Parathyroid adenoma (tissue), 2 donors: ENCODE data around the gene GNAT3.

ENCODE experiments used
- H2AFZ ChIP-seq: fragments of 300-600 bp; sonication (generic); one replicate; pipeline ENCODE4 v1.7.0; 2017; ENCODE audit warnings: antibody characterized with exemption, mild to moderate bottlenecking
- H3K27ac ChIP-seq: fragments of 300-600 bp; sonication (generic); one replicate; pipeline ENCODE4 v1.7.0; 2017
- H3K27me3 ChIP-seq: fragments of 300-600 bp; sonication (generic); one replicate; pipeline ENCODE4 v1.7.0; 2017; ENCODE audit warnings: low read length; ENCODE audit not compliant: control insufficient read depth, insufficient read depth
- H3K36me3 ChIP-seq: fragments of 300-600 bp; sonication (generic); one replicate; pipeline ENCODE4 v1.7.0; 2017; ENCODE audit warnings: low read length; ENCODE audit not compliant: control insufficient read depth, insufficient read depth
- H3K4me1 ChIP-seq: fragments of 300-600 bp; sonication (generic); one replicate; pipeline ENCODE4 v1.7.0; 2017; ENCODE audit warnings: control low read depth
- H3K4me2 ChIP-seq: fragments of 300-600 bp; sonication (generic); one replicate; pipeline ENCODE4 v1.7.0; 2017; ENCODE audit warnings: low read length
- H3K4me3 ChIP-seq: fragments of 300-600 bp; sonication (generic); one replicate; pipeline ENCODE4 v1.7.0; 2017; ENCODE audit warnings: low read depth, low read length
- H3K79me2 ChIP-seq: fragments of 300-600 bp; sonication (generic); one replicate; pipeline ENCODE4 v1.7.0; 2017; ENCODE audit warnings: control low read depth
- H3K9ac ChIP-seq: fragments of 300-600 bp; sonication (generic); one replicate; pipeline ENCODE4 v1.7.0; 2017; ENCODE audit warnings: mild to moderate bottlenecking
- H3K9me3 ChIP-seq: fragments of 300-600 bp; sonication (generic); one replicate; pipeline ENCODE4 v1.7.0; 2017; ENCODE audit warnings: low read length; ENCODE audit not compliant: control insufficient read depth
- CTCF ChIP-seq: fragments of 300-600 bp; sonication (generic); IDR thresholded peaks from one replicate; pipeline ENCODE4 v1.7.0; 2017; ENCODE audit warnings: antibody characterized with exemption, mild to moderate bottlenecking
- donor health status: primary hyperparathyroidism.

GNAT3 gene

GRCh38 chr7:80473751-80474150, 38.1 kb downstream of the GNAT3 start:
- H3K4me2 ChIP-seq, result no peak overlapping the region
- no peak overlapping the region for H3K9ac ChIP-seq
- no peaks in the 10 kb centered on the region for H3K79me2 ChIP-seq
- no peaks in the 10 kb centered on the region for H3K4me1 ChIP-seq
- no peak overlapping the region for H2AFZ ChIP-seq
- H3K27ac ChIP-seq, result no peak overlapping the region
- H3K4me3 ChIP-seq, result no peak overlapping the region
- TF ChIP-seq CTCF, result no peak
- no peaks in the 10 kb centered on the region for H3K27me3 ChIP-seq
- no peaks in the 10 kb centered on the region for H3K36me3 ChIP-seq
- no peaks in the 10 kb centered on the region for H3K9me3 ChIP-seq

- Histone ChIP-seq H3K9me3 (no peaks in the 10 kb centered on the region), H3K79me2 (no peaks in the 10 kb centered on the region), H2AFZ (no peak overlapping the region), H3K27ac (no peak overlapping the region), H3K27me3 (no peaks in the 10 kb centered on the region), H3K4me3 (no peak overlapping the region), H3K4me1 (no peaks in the 10 kb centered on the region), H3K36me3 (no peaks in the 10 kb centered on the region), H3K4me2 (no peak overlapping the region), H3K9ac (no peak overlapping the region)
- TF ChIP-seq CTCF, result no peak
Observed at GRCh38 chr7:80472491-80473200, 39.2 kb downstream of the GNAT3 start.

- Histone ChIP-seq H2AFZ (no peak overlapping the region), H3K4me2 (no peak overlapping the region), H3K36me3 (no peaks in the 10 kb centered on the region), H3K27ac (no peak overlapping the region), H3K9ac (no peak overlapping the region), H3K79me2 (no peaks in the 10 kb centered on the region), H3K4me1 (no peaks in the 10 kb centered on the region), H3K27me3 (no peaks in the 10 kb centered on the region), H3K9me3 (no peaks in the 10 kb centered on the region), H3K4me3 (no peak overlapping the region)
- TF ChIP-seq CTCF, result no peak
Observed at GRCh38 chr7:80468931-80469714, 42.7 kb downstream of the GNAT3 start.

- Histone ChIP-seq H3K4me2 (no peak overlapping the region), H2AFZ (no peak overlapping the region), H3K79me2 (no peaks in the 10 kb centered on the region), H3K9ac (no peak overlapping the region), H3K36me3 (no peaks in the 10 kb centered on the region), H3K9me3 (no peaks in the 10 kb centered on the region), H3K27ac (no peak overlapping the region), H3K27me3 (no peaks in the 10 kb centered on the region), H3K4me1 (no peaks in the 10 kb centered on the region), H3K4me3 (no peak overlapping the region)
- no peak for TF ChIP-seq CTCF
Observed at GRCh38 chr7:80467069-80467468, 44.8 kb downstream of the GNAT3 start.
